CD4-positive, alpha-beta memory T cell (primary cell): ENCODE data around the gene NRXN3. TPM values are rescaled to one million over a fixed set of nuclear protein-coding genes. Genes with fewer than 3 reads are reported as not detected.
"Not testable (repeated sequence)": the region's sequence is repeated elsewhere in the genome, so short reads cannot be mapped to it uniquely, and the experiment has no call there.

Experiments
- CTCF ChIA-PET: fragments of 350-600 bp; sonication (Branson Sonifier 250); formaldehyde crosslinking; loops from one replicate; lab custom pipeline; 2021; ENCODE audit warnings: inconsistent platforms; ENCODE audit not compliant: partially characterized antibody; lab: Charles Lee
- POLR2A ChIA-PET: fragments of 350-600 bp; sonication (Branson Sonifier 250); formaldehyde crosslinking; loops from one replicate; lab custom pipeline; 2021; ENCODE audit not compliant: partially characterized antibody; lab: Charles Lee
- DNase-seq, 5 donors: peaks; one replicate each; pipeline versions ENCODE4 v3.0.0 to v3.0.0-alpha.2; 2020 to 2022; ENCODE audit warnings: mixed read lengths in 1 of 5
- H3K27ac ChIP-seq: one replicate; pipeline ENCODE4 v1.7.0; 2013; ENCODE audit warnings: low read depth, low read length
- H3K27me3 ChIP-seq: 2 replicates; pipeline ENCODE4 v1.7.0; 2013; ENCODE audit warnings: mild to moderate bottlenecking, low read length, moderate library complexity; ENCODE audit not compliant: insufficient read depth
- H3K36me3 ChIP-seq: 2 replicates; pipeline ENCODE4 v1.7.0; 2013; ENCODE audit warnings: mild to moderate bottlenecking, low read length, moderate library complexity; ENCODE audit not compliant: insufficient read depth
- H3K4me1 ChIP-seq: 2 replicates; pipeline ENCODE4 v1.7.0; 2013; ENCODE audit warnings: mild to moderate bottlenecking, low read length, moderate library complexity; ENCODE audit not compliant: insufficient read depth
- H3K4me3 ChIP-seq, 2 donors: one replicate each; pipeline ENCODE4 v1.7.0; 2013; ENCODE audit warnings: low read length in 2 of 2, mild to moderate bottlenecking in 1 of 2
- H3K9me3 ChIP-seq, 2 donors: one replicate each; pipeline ENCODE4 v1.7.0; 2013; ENCODE audit warnings: low read length in 2 of 2, control low read depth in 1 of 2; ENCODE audit not compliant: control insufficient read depth in 1 of 2
- H3K27ac Mint-ChIP-seq, 7 donors: one replicate each; pipeline ENCODE4 v1.8.0; 2020 to 2021; ENCODE audit warnings: mixed read lengths in 7 of 7, mild to moderate bottlenecking in 6 of 7, inconsistent platforms in 3 of 7, moderate library complexity in 3 of 7
- H3K27me3 Mint-ChIP-seq, 2 donors: one replicate each; pipeline ENCODE4 v1.8.0; 2020 to 2021; ENCODE audit warnings: mixed read lengths in 2 of 2
- H3K36me3 Mint-ChIP-seq, 2 donors: one replicate each; pipeline ENCODE4 v1.8.0; 2020 to 2021; ENCODE audit warnings: mixed read lengths in 2 of 2, inconsistent platforms in 1 of 2, mild to moderate bottlenecking in 1 of 2
- H3K4me1 Mint-ChIP-seq, 4 donors: one replicate each; pipeline ENCODE4 v1.8.0; 2020 to 2021; ENCODE audit warnings: mixed read lengths in 4 of 4, mild to moderate bottlenecking in 1 of 4
- H3K4me3 Mint-ChIP-seq, 8 donors: one replicate each; pipeline ENCODE4 v1.8.0; 2020 to 2021; ENCODE audit warnings: mixed read lengths in 8 of 8, mild to moderate bottlenecking in 7 of 8, moderate library complexity in 6 of 8, inconsistent platforms in 3 of 8
- H3K9me3 Mint-ChIP-seq, 8 donors: one replicate each; pipeline ENCODE4 v1.8.0; 2020 to 2021; ENCODE audit warnings: mixed read lengths in 8 of 8, mild to moderate bottlenecking in 5 of 8, inconsistent platforms in 3 of 8, moderate library complexity in 1 of 8
- intact Hi-C: fragments of 100-400 bp; cut with micrococcal nuclease; formaldehyde crosslinking; loops from one replicate; pipeline ENCODE4 v1.15.1; 2023
- polyA plus RNA-seq, 2 donors: library from polyadenylated mRNA; unstranded; fragments of 300-500 nt; fragmentation: Illumina TruSeq; gene quantifications; one replicate each; pipeline ENCODE4 v1.2.3, GENCODE V29; 2021
- total RNA-seq, 2 experiments: library from RNA; stranded (reverse); gene quantifications; one replicate each; pipeline ENCODE4 v1.2.3, GENCODE V29; 2021

The NRXN3 gene
- total and polyA plus RNA-seq, 4 experiments from 2014 or later, result not detected

GRCh38 chr14:78484028-78484427, 313.9 kb downstream of the NRXN3 start:
- ChIA-PET POLR2A (no interaction called here), CTCF (no interaction called here)
- Histone ChIP-seq H3K27me3 (no peaks in the 10 kb centered on the region), H3K4me3 (no peak overlapping the region), H3K4me1 (no peaks in the 10 kb centered on the region), H3K27ac (no peak overlapping the region), H3K9me3 (no peaks in the 10 kb centered on the region), H3K36me3 (no peaks in the 10 kb centered on the region)
- Mint-ChIP-seq H3K36me3 (no peaks in the 10 kb centered on the region), H3K4me1 (no peaks in the 10 kb centered on the region), H3K4me3 (no peak overlapping the region), H3K27me3 (peaks cover 0 to 1% of the 10 kb centered on the region in 2 donors), H3K27ac (no peak overlapping the region), H3K9me3 (no peaks in the 10 kb centered on the region)
- no peak for DNase-seq
- intact Hi-C loops, result no loop called here

GRCh38 chr14:78486081-78486480, 315.9 kb downstream of the NRXN3 start:
- Histone ChIP-seq H3K9me3 (no peaks in the 10 kb centered on the region), H3K4me1 (no peaks in the 10 kb centered on the region), H3K27ac (no peak overlapping the region), H3K4me3 (no peak overlapping the region), H3K27me3 (no peaks in the 10 kb centered on the region), H3K36me3 (no peaks in the 10 kb centered on the region)
- intact Hi-C loops, result no loop called here
- ChIA-PET POLR2A (no interaction called here), CTCF (no interaction called here)
- Mint-ChIP-seq H3K36me3 (no peaks in the 10 kb centered on the region), H3K27me3 (no peaks in the 10 kb centered on the region), H3K4me3 (no peak overlapping the region), H3K4me1 (no peaks in the 10 kb centered on the region), H3K27ac (no peak overlapping the region), H3K9me3 (no peaks in the 10 kb centered on the region)
- DNase-seq, result no peak

DNA sequence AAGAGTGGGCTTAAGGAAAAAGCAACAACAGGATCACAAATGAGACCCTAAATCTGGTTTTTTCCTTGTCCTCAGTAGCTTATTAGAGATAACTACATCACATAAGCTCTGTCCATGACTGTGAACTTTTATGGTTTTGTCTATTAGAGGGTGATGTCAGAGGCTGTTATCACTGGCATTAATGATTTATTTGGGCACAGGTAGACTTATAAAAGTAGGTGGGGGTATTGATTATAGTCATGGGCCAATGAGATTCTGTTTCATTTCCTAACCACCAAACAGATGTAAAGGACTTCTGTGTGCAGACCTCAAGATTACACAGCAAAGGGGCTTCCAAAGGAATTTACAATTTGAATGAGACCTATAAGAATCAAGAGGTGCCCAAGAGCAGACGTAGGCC, 316.4 kb downstream of the NRXN3 start:
- no peaks in the 10 kb centered on the region for H3K4me1 ChIP-seq
- Mint-ChIP-seq H3K27me3 (no peaks in the 10 kb centered on the region), H3K36me3 (no peaks in the 10 kb centered on the region), H3K27ac (no peak overlapping the region), H3K4me3 (no peak overlapping the region), H3K4me1 (no peaks in the 10 kb centered on the region), H3K9me3 (no peaks in the 10 kb centered on the region)
- no peaks in the 10 kb centered on the region for H3K9me3 ChIP-seq
- H3K4me3 ChIP-seq, result no peak overlapping the region
- intact Hi-C loops, result no loop called here
- no peak for DNase-seq
- no peaks in the 10 kb centered on the region for H3K36me3 ChIP-seq
- no peak overlapping the region for H3K27ac ChIP-seq
- ChIA-PET POLR2A (no interaction called here), CTCF (no interaction called here)
- no peaks in the 10 kb centered on the region for H3K27me3 ChIP-seq

DNA sequence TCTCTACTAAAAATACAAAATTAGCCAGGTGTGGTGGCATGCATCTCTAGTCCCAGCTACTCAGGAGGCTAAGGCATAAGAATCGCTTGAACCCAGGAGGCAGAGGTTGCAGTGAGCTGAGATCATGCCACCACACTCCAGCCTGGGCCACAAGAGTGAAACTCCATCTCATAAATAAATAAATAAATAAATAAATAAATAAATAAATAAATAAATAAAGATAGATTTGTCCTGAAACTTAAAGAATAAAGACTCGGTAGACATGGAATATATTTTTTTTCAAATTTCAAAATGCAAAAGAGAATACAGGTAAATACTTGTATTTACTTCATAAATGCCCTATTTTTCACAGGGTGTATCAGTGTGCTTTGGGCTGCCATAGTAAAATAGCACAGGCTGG, 317.4 kb downstream of the NRXN3 start:
- H3K4me1 ChIP-seq, CTCF ChIA-PET, H3K27me3 Mint-ChIP-seq, intact Hi-C loops, H3K4me1 Mint-ChIP-seq, H3K4me3 Mint-ChIP-seq, H3K9me3 ChIP-seq, H3K9me3 Mint-ChIP-seq, H3K27ac Mint-ChIP-seq, H3K36me3 ChIP-seq, H3K27ac ChIP-seq, POLR2A ChIA-PET, H3K4me3 ChIP-seq, H3K27me3 ChIP-seq, DNase-seq, H3K36me3 Mint-ChIP-seq: not testable (repeated sequence)

GRCh38 chr14:78488938-78489337, 318.8 kb downstream of the NRXN3 start:
- Histone ChIP-seq H3K9me3 (no peaks in the 10 kb centered on the region), H3K27ac (no peak overlapping the region), H3K36me3 (no peaks in the 10 kb centered on the region), H3K4me3 (no peak overlapping the region), H3K27me3 (no peaks in the 10 kb centered on the region), H3K4me1 (no peaks in the 10 kb centered on the region)
- Mint-ChIP-seq H3K36me3 (no peaks in the 10 kb centered on the region), H3K27me3 (no peaks in the 10 kb centered on the region), H3K4me3 (no peak overlapping the region), H3K9me3 (no peaks in the 10 kb centered on the region), H3K4me1 (no peaks in the 10 kb centered on the region), H3K27ac (no peak overlapping the region)
- CTCF ChIA-PET, result no interaction called here
- intact Hi-C loops, result no loop called here
- DNase-seq, result no peak
- POLR2A ChIA-PET, result no interaction called here

DNA sequence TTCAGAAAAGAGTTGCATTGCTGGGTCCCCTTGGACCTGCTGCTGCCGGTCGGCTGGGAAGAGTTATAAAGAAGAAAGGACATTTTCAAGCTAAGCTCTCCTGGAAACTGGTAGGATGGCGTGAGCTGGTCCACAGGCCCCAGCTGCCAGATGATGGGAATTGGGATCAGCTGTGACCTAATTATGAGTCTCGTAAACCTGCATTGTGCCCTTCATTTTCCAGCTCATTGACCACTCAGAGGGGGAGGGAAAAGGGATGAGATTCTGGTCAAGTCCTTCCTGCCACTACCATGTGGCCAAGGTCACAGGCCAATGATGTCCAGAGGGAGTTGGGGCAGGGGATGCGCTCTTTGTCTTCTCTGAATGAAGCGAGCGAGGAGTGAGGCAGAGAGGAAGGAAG, 320.9 kb downstream of the NRXN3 start:
- Mint-ChIP-seq H3K4me1 (no peaks in the 10 kb centered on the region), H3K27me3 (no peaks in the 10 kb centered on the region), H3K4me3 (no peak overlapping the region), H3K9me3 (no peaks in the 10 kb centered on the region), H3K36me3 (no peaks in the 10 kb centered on the region), H3K27ac (no peak overlapping the region)
- POLR2A ChIA-PET, result no interaction called here
- Histone ChIP-seq H3K4me3 (no peak overlapping the region), H3K4me1 (no peaks in the 10 kb centered on the region), H3K9me3 (no peaks in the 10 kb centered on the region), H3K27me3 (no peaks in the 10 kb centered on the region), H3K27ac (no peak overlapping the region), H3K36me3 (no peaks in the 10 kb centered on the region)
- CTCF ChIA-PET, result no interaction called here
- DNase-seq, result no peak
- intact Hi-C loops, result no loop called here

DNA sequence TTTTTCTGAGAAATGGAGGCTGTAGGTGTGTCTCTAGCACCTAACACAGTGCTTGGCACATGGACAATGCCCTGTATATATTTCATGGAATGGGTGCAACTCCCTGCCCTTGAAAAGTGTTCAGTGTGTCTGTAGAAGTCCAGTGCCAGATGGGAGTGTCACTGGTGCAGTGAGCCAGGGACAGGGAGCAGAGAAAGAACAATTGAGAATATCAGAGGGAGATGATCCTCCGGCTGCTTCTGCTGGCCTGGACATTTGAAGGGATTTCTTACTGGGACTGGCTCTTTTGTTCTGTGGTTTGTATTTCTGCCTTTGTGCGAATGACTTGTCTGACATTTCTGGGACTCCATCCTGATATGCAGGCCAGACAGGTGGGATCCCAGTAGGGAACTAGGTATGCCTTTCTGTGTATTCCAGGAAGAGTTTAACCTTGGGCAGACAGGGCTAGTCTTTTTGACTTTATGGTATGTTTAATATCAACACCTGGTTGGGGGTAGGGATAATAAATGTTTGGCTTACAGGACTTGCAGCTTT, 328.0 kb downstream of the NRXN3 start:
- no peaks in the 10 kb centered on the region for H3K4me1 ChIP-seq
- intact Hi-C loops, result no loop called here
- Mint-ChIP-seq H3K4me1 (no peaks in the 10 kb centered on the region), H3K36me3 (no peaks in the 10 kb centered on the region), H3K27ac (no peak overlapping the region), H3K27me3 (no peaks in the 10 kb centered on the region), H3K4me3 (no peak overlapping the region), H3K9me3 (peaks cover 0 to 4% (median 3%) of the 10 kb centered on the region in 8 donors)
- ChIA-PET CTCF (no interaction called here), POLR2A (no interaction called here)
- no peak overlapping the region for H3K27ac ChIP-seq
- no peak overlapping the region for H3K4me3 ChIP-seq
- DNase-seq, result no peak
- H3K36me3 ChIP-seq, result no peaks in the 10 kb centered on the region
- H3K9me3 ChIP-seq, result no peaks in the 10 kb centered on the region
- no peaks in the 10 kb centered on the region for H3K27me3 ChIP-seq

- Histone ChIP-seq H3K27ac (no peak overlapping the region), H3K4me3 (no peak overlapping the region), H3K36me3 (no peaks in the 10 kb centered on the region), H3K9me3 (no peaks in the 10 kb centered on the region), H3K27me3 (no peaks in the 10 kb centered on the region), H3K4me1 (no peaks in the 10 kb centered on the region)
- intact Hi-C loops, result no loop called here
- ChIA-PET POLR2A (no interaction called here), CTCF (no interaction called here)
- Mint-ChIP-seq H3K4me1 (no peaks in the 10 kb centered on the region), H3K36me3 (no peaks in the 10 kb centered on the region), H3K27me3 (no peaks in the 10 kb centered on the region), H3K4me3 (no peak overlapping the region), H3K9me3 (peaks cover 0 to 4% (median 1%) of the 10 kb centered on the region in 8 donors), H3K27ac (no peak overlapping the region)
- DNase-seq, result no peak
These were observed 331.7 kb downstream of the NRXN3 start for GRCh38 chr14:78501909-78502308.
